Activated naive CD8-positive, alpha-beta T cell treated with anti-CD3 and anti-CD28 coated beads for 36 hours (primary cell): Measurements from ENCODE around the gene JCHAIN. TPM values are rescaled to one million over a fixed set of nuclear protein-coding genes. Genes with fewer than 3 reads are reported as not detected.
"Not testable (repeated sequence)": the region's sequence is repeated elsewhere in the genome, so short reads cannot be mapped to it uniquely, and the experiment has no call there.

Source experiments
- DNase-seq: peaks from one replicate; pipeline ENCODE4 v3.0.0; 2021
- H3K27ac Mint-ChIP-seq: one replicate; pipeline ENCODE4 v1.8.0; 2022; ENCODE audit warnings: mild to moderate bottlenecking, moderate library complexity, mixed read lengths
- H3K27me3 Mint-ChIP-seq: one replicate; pipeline ENCODE4 v1.8.0; 2022; ENCODE audit warnings: mild to moderate bottlenecking, mixed read lengths
- H3K36me3 Mint-ChIP-seq: one replicate; pipeline ENCODE4 v1.8.0; 2021; ENCODE audit warnings: mild to moderate bottlenecking, mixed read lengths
- H3K4me1 Mint-ChIP-seq: one replicate; pipeline ENCODE4 v1.8.0; 2021; ENCODE audit warnings: mixed read lengths
- H3K4me3 Mint-ChIP-seq: one replicate; pipeline ENCODE4 v1.8.0; 2022; ENCODE audit warnings: mild to moderate bottlenecking, moderate library complexity, mixed read lengths
- H3K9me3 Mint-ChIP-seq: one replicate; pipeline ENCODE4 v1.8.0; 2022; ENCODE audit warnings: mixed read lengths
- total RNA-seq, 2 experiments: library from RNA; stranded (reverse); gene quantifications; one replicate each; pipeline ENCODE4 v1.2.3, GENCODE V29; 2021

The JCHAIN gene
- total RNA-seq, 2 experiments from 2014 or later, result not detected

GRCh38 chr4:70703619-70704214 is 37.4 kb upstream of the JCHAIN start:
- Mint-ChIP-seq H3K9me3 (no peaks in the 10 kb centered on the region), H3K4me1 (peaks cover 21% of the 10 kb centered on the region), H3K27me3 (no peaks in the 10 kb centered on the region), H3K4me3 (peak overlapping the region; percentile 88), H3K27ac (peak overlapping the region; percentile 89), H3K36me3 (no peaks in the 10 kb centered on the region)
- no peak for DNase-seq

GRCh38 chr4:70702592-70702991 is 36.3 kb upstream of the JCHAIN start:
- not testable (repeated sequence) for H3K9me3 Mint-ChIP-seq, H3K27me3 Mint-ChIP-seq, H3K36me3 Mint-ChIP-seq, H3K4me3 Mint-ChIP-seq, H3K27ac Mint-ChIP-seq, DNase-seq
- H3K4me1 Mint-ChIP-seq, result peaks cover 21% of the 10 kb centered on the region

- Mint-ChIP-seq H3K4me3 (no peak overlapping the region), H3K27ac (no peak overlapping the region), H3K4me1 (peaks cover 15% of the 10 kb centered on the region), H3K27me3 (no peaks in the 10 kb centered on the region), H3K9me3 (no peaks in the 10 kb centered on the region), H3K36me3 (no peaks in the 10 kb centered on the region)
- no peak for DNase-seq
These were observed 35.0 kb upstream of the JCHAIN start for GRCh38 chr4:70701271-70701670.

- Mint-ChIP-seq H3K27ac (no peak overlapping the region), H3K4me3 (no peak overlapping the region), H3K9me3 (no peaks in the 10 kb centered on the region), H3K36me3 (no peaks in the 10 kb centered on the region), H3K4me1 (peaks cover 10% of the 10 kb centered on the region), H3K27me3 (no peaks in the 10 kb centered on the region)
- no peak for DNase-seq
These were observed 34.4 kb upstream of the JCHAIN start for GRCh38 chr4:70700712-70701111.

- H3K27ac Mint-ChIP-seq, H3K9me3 Mint-ChIP-seq, H3K4me3 Mint-ChIP-seq, H3K4me1 Mint-ChIP-seq, H3K36me3 Mint-ChIP-seq, DNase-seq, H3K27me3 Mint-ChIP-seq: not testable (repeated sequence)
These were observed 32.1 kb upstream of the JCHAIN start for GRCh38 chr4:70698435-70698834.

- not testable (repeated sequence) for H3K4me3 Mint-ChIP-seq, H3K27me3 Mint-ChIP-seq, H3K27ac Mint-ChIP-seq, H3K9me3 Mint-ChIP-seq, DNase-seq
- Mint-ChIP-seq H3K36me3 (peaks cover 24% of the 10 kb centered on the region), H3K4me1 (peaks cover 19% of the 10 kb centered on the region)
These were observed 28.3 kb upstream of the JCHAIN start for GRCh38 chr4:70694633-70695032.

- Mint-ChIP-seq H3K4me3 (peak overlapping the region; percentile 49), H3K9me3 (no peaks in the 10 kb centered on the region), H3K4me1 (peaks cover 27% of the 10 kb centered on the region), H3K27ac (peak overlapping the region; percentile 2), H3K27me3 (no peaks in the 10 kb centered on the region), H3K36me3 (peaks cover 36% of the 10 kb centered on the region)
- DNase-seq, result no peak
These were observed 25.4 kb upstream of the JCHAIN start for GRCh38 chr4:70691661-70692060.

GRCh38 chr4:70688795-70689231 is 22.5 kb upstream of the JCHAIN start:
- Mint-ChIP-seq H3K4me1 (peaks cover 25% of the 10 kb centered on the region), H3K36me3 (peaks cover 36% of the 10 kb centered on the region), H3K4me3 (peak overlapping the region; percentile 100), H3K27me3 (no peaks in the 10 kb centered on the region), H3K27ac (peak overlapping the region; percentile 97), H3K9me3 (no peaks in the 10 kb centered on the region)
- DNase-seq, result no peak

- Mint-ChIP-seq H3K4me1 (peaks cover 25% of the 10 kb centered on the region), H3K36me3 (peaks cover 33% of the 10 kb centered on the region), H3K9me3 (no peaks in the 10 kb centered on the region), H3K27ac (peak within 1 kb of the TSS; percentile 97), H3K27me3 (no peaks in the 10 kb centered on the region), H3K4me3 (peak within 1 kb of the TSS; percentile 100)
- DNase-seq, result peak; percentile 94
These were observed 21.8 kb upstream of the JCHAIN start, which contains the start of gene UTP3 for GRCh38 chr4:70687821-70688794. Gene UTP3, plus strand, starts transcription at chr4:70688532. Its CDS starts 146 bp downstream, at chr4:70688678.

- peak; percentile 16 for DNase-seq
- no peaks in the 10 kb centered on the region for H3K9me3 Mint-ChIP-seq
- H3K4me3 Mint-ChIP-seq, result peak overlapping the region; percentile 100
- H3K4me1 Mint-ChIP-seq, result peaks cover 25% of the 10 kb centered on the region
- no peaks in the 10 kb centered on the region for H3K27me3 Mint-ChIP-seq
- peak overlapping the region; percentile 97 for H3K27ac Mint-ChIP-seq
- H3K36me3 Mint-ChIP-seq, result peaks cover 33% of the 10 kb centered on the region
These were observed 21.1 kb upstream of the JCHAIN start for GRCh38 chr4:70687392-70687791.

GRCh38 chr4:70682142-70682541 is 15.8 kb upstream of the JCHAIN start:
- not testable (repeated sequence) for H3K27me3 Mint-ChIP-seq, H3K4me3 Mint-ChIP-seq, H3K9me3 Mint-ChIP-seq, H3K27ac Mint-ChIP-seq, DNase-seq, H3K36me3 Mint-ChIP-seq
- peaks cover 16% of the 10 kb centered on the region for H3K4me1 Mint-ChIP-seq

GRCh38 chr4:70681704-70682103 is 15.4 kb upstream of the JCHAIN start:
- Mint-ChIP-seq H3K4me1 (peaks cover 18% of the 10 kb centered on the region), H3K36me3 (no peaks in the 10 kb centered on the region), H3K4me3 (no peak overlapping the region), H3K9me3 (no peaks in the 10 kb centered on the region), H3K27me3 (no peaks in the 10 kb centered on the region), H3K27ac (no peak overlapping the region)
- DNase-seq, result no peak

GRCh38 chr4:70680934-70681333 is 14.6 kb upstream of the JCHAIN start:
- Mint-ChIP-seq H3K27me3 (no peaks in the 10 kb centered on the region), H3K4me1 (peaks cover 21% of the 10 kb centered on the region), H3K36me3 (no peaks in the 10 kb centered on the region)

GRCh38 chr4:70678383-70678999 is 12.2 kb upstream of the JCHAIN start:
- Mint-ChIP-seq H3K27ac (no peak overlapping the region), H3K4me1 (peaks cover 21% of the 10 kb centered on the region), H3K9me3 (no peaks in the 10 kb centered on the region), H3K4me3 (no peak overlapping the region), H3K27me3 (peaks cover 3% of the 10 kb centered on the region), H3K36me3 (no peaks in the 10 kb centered on the region)
- DNase-seq, result no peak

More at GRCh38 chr4:70680934-70681333, 14.6 kb upstream of the JCHAIN start:
- no peaks in the 10 kb centered on the region for H3K9me3 Mint-ChIP-seq
- no peak overlapping the region for H3K4me3 Mint-ChIP-seq
- DNase-seq, result no peak
- H3K27ac Mint-ChIP-seq, result no peak overlapping the region

- H3K4me3 Mint-ChIP-seq, result no peak overlapping the region
- H3K36me3 Mint-ChIP-seq, result no peaks in the 10 kb centered on the region
These were observed 10.3 kb upstream of the JCHAIN start for GRCh38 chr4:70676554-70677090.

More at GRCh38 chr4:70676554-70677090, 10.3 kb upstream of the JCHAIN start:
- Mint-ChIP-seq H3K4me1 (peaks cover 21% of the 10 kb centered on the region), H3K27ac (no peak overlapping the region), H3K27me3 (peaks cover 3% of the 10 kb centered on the region), H3K9me3 (no peaks in the 10 kb centered on the region)
- no peak for DNase-seq
